ENCODE data around the gene UNC5B. TPM values are rescaled to one million over a fixed set of nuclear protein-coding genes. Genes with fewer than 3 reads are reported as not detected.
A peak's percentile ranks its signal among the peaks of the same experiment; 100 is the strongest.

The UNC5B gene
- 1.3 and 8.0 TPM in 2 replicates for total RNA-seq

- DNase-seq (ENCODE audit: low read depth, low spot score), result peak; percentile 49
These were observed at the start of gene UNC5B for GRCh38 chr10:71212318-71213126. Gene UNC5B, plus strand, starts transcription at chr10:71212570. Its CDS starts 416 bp downstream, at chr10:71212986.

- no peak for DNase-seq (ENCODE audit: low read depth, low spot score)
These were observed 38.9 kb upstream of the UNC5B start for GRCh38 chr10:71173466-71173865.

GRCh38 chr10:71176661-71177060 lies 35.7 kb upstream of the UNC5B start:
- no peak for DNase-seq (ENCODE audit: low read depth, low spot score)

GRCh38 chr10:71177651-71178199 lies 34.6 kb upstream of the UNC5B start:
- no peak for DNase-seq (ENCODE audit: low read depth, low spot score)

- no peak for DNase-seq (ENCODE audit: low read depth, low spot score)
These were observed 33.5 kb upstream of the UNC5B start for GRCh38 chr10:71178880-71179279.

- no peak for DNase-seq (ENCODE audit: low read depth, low spot score)
These were observed 33.0 kb upstream of the UNC5B start for GRCh38 chr10:71179382-71179781.

GRCh38 chr10:71184421-71184820 lies 27.9 kb upstream of the UNC5B start:
- no peak for DNase-seq (ENCODE audit: low read depth, low spot score)

GRCh38 chr10:71185209-71185608 lies 27.2 kb upstream of the UNC5B start:
- DNase-seq (ENCODE audit: low read depth, low spot score), result no peak

- no peak for DNase-seq (ENCODE audit: low read depth, low spot score)
These were observed 25.2 kb upstream of the UNC5B start for GRCh38 chr10:71187197-71187596.

- DNase-seq (ENCODE audit: low read depth, low spot score), result no peak
These were observed 24.8 kb upstream of the UNC5B start for GRCh38 chr10:71187600-71187999.

- DNase-seq (ENCODE audit: low read depth, low spot score), result no peak
These were observed 24.2 kb upstream of the UNC5B start for GRCh38 chr10:71188201-71188600.

GRCh38 chr10:71191019-71191418 lies 21.4 kb upstream of the UNC5B start:
- DNase-seq (ENCODE audit: low read depth, low spot score), result no peak

GRCh38 chr10:71191551-71192076 lies 20.8 kb upstream of the UNC5B start:
- no peak for DNase-seq (ENCODE audit: low read depth, low spot score)

GRCh38 chr10:71193516-71193915 lies 18.9 kb upstream of the UNC5B start:
- no peak for DNase-seq (ENCODE audit: low read depth, low spot score)

- DNase-seq (ENCODE audit: low read depth, low spot score), result no peak
These were observed 14.4 kb upstream of the UNC5B start for GRCh38 chr10:71197955-71198354.

- no peak for DNase-seq (ENCODE audit: low read depth, low spot score)
These were observed 10.5 kb upstream of the UNC5B start for GRCh38 chr10:71201849-71202248.

- DNase-seq (ENCODE audit: low read depth, low spot score), result no peak
These were observed 10.1 kb upstream of the UNC5B start for GRCh38 chr10:71202314-71202713.

GRCh38 chr10:71203124-71203523 lies 9.2 kb upstream of the UNC5B start:
- no peak for DNase-seq (ENCODE audit: low read depth, low spot score)

GRCh38 chr10:71203716-71204115 lies 8.7 kb upstream of the UNC5B start:
- no peak for DNase-seq (ENCODE audit: low read depth, low spot score)

GRCh38 chr10:71204746-71205145 lies 7.6 kb upstream of the UNC5B start:
- no peak for DNase-seq (ENCODE audit: low read depth, low spot score)

GRCh38 chr10:71205468-71205867 lies 6.9 kb upstream of the UNC5B start:
- peak; percentile 22 for DNase-seq (ENCODE audit: low read depth, low spot score)

- DNase-seq (ENCODE audit: low read depth, low spot score), result no peak
These were observed 5.5 kb upstream of the UNC5B start for GRCh38 chr10:71206911-71207310.

- DNase-seq (ENCODE audit: low read depth, low spot score), result no peak
These were observed 4.8 kb upstream of the UNC5B start for GRCh38 chr10:71207578-71207977.
